A673 (cell line): ENCODE results near the gene ZKSCAN4. TPM values are rescaled to one million over a fixed set of nuclear protein-coding genes. Genes with fewer than 3 reads are reported as not detected.

ENCODE experiments used
- BruUV-seq: library from RNA; stranded (reverse); fragments of 400-500 nt; replicated peaks from 2 replicates; lab custom pipeline; 2021; lab: Mats Ljungman, UMichigan
- CTCF ChIA-PET: fragments of 300-600 bp; sonication (Branson Sonifier 250); formaldehyde crosslinking; loops from one replicate; lab custom pipeline; 2022; ENCODE audit warnings: antibody characterized with exemption; lab: Charles Lee
- POLR2A ChIA-PET: fragments of 300-600 bp; sonication (Branson Sonifier 250); formaldehyde crosslinking; loops from one replicate; lab custom pipeline; 2022; ENCODE audit warnings: antibody characterized with exemption; ENCODE audit not compliant: low non-redundant PET; lab: Charles Lee
- DNase-seq: peaks from one replicate; pipeline ENCODE4 v3.0.0-alpha.2; 2015; ENCODE audit warnings: low spot score
- H3K27ac ChIP-seq: fragments of 200-600 bp; sonication (generic); 2 replicates; pipeline ENCODE4 v1.5.1; 2016; ENCODE audit warnings: mixed run types, low read depth, mild to moderate bottlenecking, mixed read lengths, antibody characterized with exemption, low read length; ENCODE audit not compliant: poor library complexity, severe bottlenecking
- H3K27me3 ChIP-seq: fragments of 200-600 bp; sonication (generic); replicated peaks from 2 replicates; pipeline ENCODE4 v1.6.1; 2017; ENCODE audit warnings: mixed run types, low read depth, mild to moderate bottlenecking, mixed read lengths, antibody characterized with exemption, low read length; ENCODE audit not compliant: insufficient read depth, poor library complexity
- H3K36me3 ChIP-seq: fragments of 200-600 bp; sonication (generic); 2 replicates; pipeline ENCODE4 v1.6.1; 2016; ENCODE audit warnings: mixed run types, mild to moderate bottlenecking, mixed read lengths, antibody characterized with exemption, low read length; ENCODE audit not compliant: insufficient read depth, poor library complexity, severe bottlenecking
- H3K4me1 ChIP-seq: fragments of 200-600 bp; sonication (generic); 2 replicates; pipeline ENCODE4 v1.6.1; 2017; ENCODE audit warnings: mixed run types, mild to moderate bottlenecking, mixed read lengths, antibody characterized with exemption, low read length; ENCODE audit not compliant: insufficient read depth, poor library complexity, severe bottlenecking
- H3K4me3 ChIP-seq: fragments of 200-600 bp; sonication (generic); 2 replicates; pipeline ENCODE4 v1.5.1; 2016; ENCODE audit warnings: low read depth, mixed run types, mild to moderate bottlenecking, mixed read lengths, low read length; ENCODE audit not compliant: poor library complexity, severe bottlenecking
- H3K9me3 ChIP-seq: fragments of 200-600 bp; sonication (generic); 2 replicates; pipeline ENCODE4 v1.6.1; 2016; ENCODE audit warnings: mixed run types, low read depth, mild to moderate bottlenecking, mixed read lengths, antibody characterized with exemption, low read length; ENCODE audit not compliant: poor library complexity, severe bottlenecking
- EZH2 ChIP-seq: fragments of 200-600 bp; sonication (generic); IDR thresholded peaks from 2 replicates; pipeline ENCODE4 v1.6.1; 2017; ENCODE audit warnings: borderline replicate concordance, low read depth, mild to moderate bottlenecking, mixed read lengths, antibody characterized with exemption, low read length; ENCODE audit not compliant: poor library complexity, severe bottlenecking
- intact Hi-C: fragments of 100-400 bp; cut with micrococcal nuclease; formaldehyde crosslinking; loops from one replicate; pipeline ENCODE4 v1.10.0; 2022; ENCODE audit not compliant: unreplicated experiment
- total RNA-seq: library from RNA; stranded (reverse); gene quantifications from 2 replicates; pipeline ENCODE4 v1.2.3, GENCODE V29; 2021
- TF ChIP-seq, protein P1 (sequence below): fragments of 300-800, 200-600 bp; sonication (generic); conservative IDR thresholded peaks from 2 replicates; pipeline ENCODE4 v1.5.1; 2017; ENCODE audit warnings: low read depth, mild to moderate bottlenecking, antibody characterized with exemption, low read length, moderate library complexity, mixed read lengths

Gene ZKSCAN4
- total RNA-seq, 1 experiment from 2014 or later = 6.4 TPM

DNA sequence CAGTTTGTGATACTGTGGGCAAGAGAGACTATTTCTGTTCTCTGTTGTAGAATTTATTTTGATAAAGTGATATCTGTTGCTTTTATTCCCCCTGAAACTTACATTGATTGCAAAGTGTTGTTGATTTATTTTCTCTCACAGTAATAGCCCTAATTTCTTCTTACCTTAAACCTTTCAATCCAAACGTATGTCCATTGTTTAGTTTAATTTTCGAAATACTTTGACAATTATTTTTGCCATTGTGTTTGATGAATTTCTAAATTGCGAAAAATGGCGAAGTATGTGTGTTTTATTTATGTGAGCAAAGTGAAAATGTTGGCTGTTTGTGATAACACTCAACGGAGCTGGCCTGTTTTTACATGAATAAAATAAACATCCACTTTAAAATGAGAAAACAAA, 14.5 kb upstream of the ZKSCAN4 start:
- H3K4me3 ChIP-seq = peak overlapping the region; percentile 69
- ChIA-PET CTCF (no interaction called here), POLR2A (no interaction called here)
- H3K36me3 ChIP-seq = no peaks in the 10 kb centered on the region
- peak overlapping the region; percentile 79 for H3K27ac ChIP-seq
- no peak for TF ChIP-seq EZH2
- TF ChIP-seq, protein P1, sequence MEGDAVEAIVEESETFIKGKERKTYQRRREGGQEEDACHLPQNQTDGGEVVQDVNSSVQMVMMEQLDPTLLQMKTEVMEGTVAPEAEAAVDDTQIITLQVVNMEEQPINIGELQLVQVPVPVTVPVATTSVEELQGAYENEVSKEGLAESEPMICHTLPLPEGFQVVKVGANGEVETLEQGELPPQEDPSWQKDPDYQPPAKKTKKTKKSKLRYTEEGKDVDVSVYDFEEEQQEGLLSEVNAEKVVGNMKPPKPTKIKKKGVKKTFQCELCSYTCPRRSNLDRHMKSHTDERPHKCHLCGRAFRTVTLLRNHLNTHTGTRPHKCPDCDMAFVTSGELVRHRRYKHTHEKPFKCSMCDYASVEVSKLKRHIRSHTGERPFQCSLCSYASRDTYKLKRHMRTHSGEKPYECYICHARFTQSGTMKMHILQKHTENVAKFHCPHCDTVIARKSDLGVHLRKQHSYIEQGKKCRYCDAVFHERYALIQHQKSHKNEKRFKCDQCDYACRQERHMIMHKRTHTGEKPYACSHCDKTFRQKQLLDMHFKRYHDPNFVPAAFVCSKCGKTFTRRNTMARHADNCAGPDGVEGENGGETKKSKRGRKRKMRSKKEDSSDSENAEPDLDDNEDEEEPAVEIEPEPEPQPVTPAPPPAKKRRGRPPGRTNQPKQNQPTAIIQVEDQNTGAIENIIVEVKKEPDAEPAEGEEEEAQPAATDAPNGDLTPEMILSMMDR = no peak
- intact Hi-C loops = loop anchor here (2.0 kb wide), 2 partner anchors 14 to 82 kb away; partner anchors contain the start of genes ZKSCAN3 and ZKSCAN4
- BruUV-seq = TSS peak; percentile 95
- peaks cover 11% of the 10 kb centered on the region for H3K4me1 ChIP-seq
- no peaks in the 10 kb centered on the region for H3K9me3 ChIP-seq
- H3K27me3 ChIP-seq = no peaks in the 10 kb centered on the region
- no peak for DNase-seq

DNA sequence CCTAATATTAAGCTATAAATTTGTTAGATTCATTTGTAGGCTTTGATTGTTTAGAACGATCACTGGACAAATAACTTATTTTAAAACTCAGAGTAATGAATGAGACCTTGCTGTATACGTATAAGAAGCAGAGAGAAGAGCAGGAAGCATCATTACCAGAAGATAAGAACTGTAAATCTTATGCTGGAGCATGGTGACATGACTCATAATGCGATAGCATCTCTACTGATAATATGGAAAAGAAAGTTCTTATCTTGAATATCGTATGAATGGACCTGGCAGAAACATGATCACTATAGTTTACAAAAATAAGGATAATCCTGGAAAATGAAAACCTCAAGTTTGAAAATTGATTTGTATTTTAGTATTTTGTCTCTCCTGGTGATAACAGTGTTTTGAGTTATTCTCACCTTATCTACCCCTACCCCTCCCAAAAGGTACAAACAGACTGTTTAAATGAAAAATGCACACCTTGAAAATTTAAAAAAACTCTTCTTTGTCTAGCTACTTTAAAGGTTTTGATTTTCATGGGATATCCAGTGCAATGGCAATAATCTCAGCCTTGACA, 12.8 kb upstream of the ZKSCAN4 start:
- H3K4me1 ChIP-seq = peaks cover 11% of the 10 kb centered on the region
- intact Hi-C loops = no loop called here
- H3K36me3 ChIP-seq = no peaks in the 10 kb centered on the region
- POLR2A ChIA-PET = no interaction called here
- CTCF ChIA-PET = no interaction called here
- no peaks in the 10 kb centered on the region for H3K9me3 ChIP-seq
- no peak for DNase-seq
- H3K27me3 ChIP-seq = no peaks in the 10 kb centered on the region
- H3K27ac ChIP-seq = no peak overlapping the region
- no peak for TF ChIP-seq EZH2
- TF ChIP-seq, protein P1 = no peak
- no TSS peak for BruUV-seq
- H3K4me3 ChIP-seq = no peak overlapping the region

DNA sequence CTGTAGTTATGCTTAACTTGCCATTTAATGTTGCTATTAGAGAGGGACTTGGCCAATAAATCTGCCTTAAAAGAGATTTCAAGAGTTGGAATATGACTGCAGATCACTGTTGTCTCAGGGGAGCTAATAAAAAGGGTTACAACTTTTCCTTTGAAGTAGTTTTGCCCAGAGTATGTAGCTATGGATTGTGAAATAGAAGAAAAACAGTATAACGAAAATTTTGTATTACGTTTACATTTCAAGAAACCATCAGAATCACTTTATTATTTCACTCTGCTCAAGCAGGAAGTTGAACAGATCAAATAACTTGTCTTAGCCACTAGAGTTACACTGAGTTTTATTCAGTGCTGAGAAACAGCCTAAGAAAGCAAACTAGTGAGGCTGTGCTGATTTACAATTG, 11.9 kb upstream of the ZKSCAN4 start:
- no peak for DNase-seq
- Histone ChIP-seq H3K4me1 (peaks cover 11% of the 10 kb centered on the region), H3K4me3 (no peak overlapping the region), H3K9me3 (no peaks in the 10 kb centered on the region), H3K36me3 (no peaks in the 10 kb centered on the region), H3K27me3 (no peaks in the 10 kb centered on the region), H3K27ac (no peak overlapping the region)
- TF ChIP-seq EZH2 = no peak
- TF ChIP-seq, protein P1 = no peak
- BruUV-seq = no TSS peak
- intact Hi-C loops = no loop called here
- ChIA-PET POLR2A (no interaction called here), CTCF (no interaction called here)
